Activated CD8-positive, alpha-beta T cell treated with anti-CD3 and anti-CD28 coated beads for 36 hours (primary cell): ENCODE data around the gene TVP23A. TPM values are rescaled to one million over a fixed set of nuclear protein-coding genes. Genes with fewer than 3 reads are reported as not detected.

Experiments
- ATAC-seq: fragments of 200-7000 bp; cut with Tn5 transposase; one replicate; pipeline ENCODE4 v1.10.0; 2021; ENCODE audit warnings: mild to moderate bottlenecking, moderate library complexity
- CTCF ChIA-PET: fragments of 350-600 bp; sonication (Branson Sonifier 250); formaldehyde crosslinking; loops from one replicate; lab custom pipeline; 2021; ENCODE audit warnings: antibody characterized with exemption; lab: Charles Lee
- POLR2A ChIA-PET: fragments of 350-600 bp; sonication (Branson Sonifier 250); formaldehyde crosslinking; loops from one replicate; lab custom pipeline; 2021; ENCODE audit warnings: antibody characterized with exemption; lab: Charles Lee
- DNase-seq: peaks from one replicate; pipeline ENCODE4 v3.0.0-alpha.2; 2020
- H3K27ac Mint-ChIP-seq: one replicate; pipeline ENCODE4 v1.8.0; 2021; ENCODE audit warnings: mild to moderate bottlenecking, mixed read lengths
- H3K27me3 Mint-ChIP-seq: one replicate; pipeline ENCODE4 v1.8.0; 2021; ENCODE audit warnings: mixed read lengths
- H3K36me3 Mint-ChIP-seq: one replicate; pipeline ENCODE4 v1.8.0; 2021; ENCODE audit warnings: low read depth, mixed read lengths
- H3K4me1 Mint-ChIP-seq: one replicate; pipeline ENCODE4 v1.8.0; 2021; ENCODE audit warnings: low read depth, mixed read lengths
- H3K4me3 Mint-ChIP-seq: one replicate; pipeline ENCODE4 v1.8.0; 2021; ENCODE audit warnings: mild to moderate bottlenecking, moderate library complexity, mixed read lengths
- H3K9me3 Mint-ChIP-seq: one replicate; pipeline ENCODE4 v1.8.0; 2021; ENCODE audit warnings: mixed read lengths
- intact Hi-C: fragments of 100-400 bp; cut with micrococcal nuclease; formaldehyde crosslinking; loops from one replicate; pipeline ENCODE4 v1.10.0; 2022
- total RNA-seq, 2 experiments: library from RNA; stranded (reverse); gene quantifications; one replicate each; pipeline ENCODE4 v1.2.3, GENCODE V29; 2021
- TF ChIP-seq, protein P1 (sequence below): fragments of 200-600 bp; IDR thresholded peaks from one replicate; pipeline ENCODE4 v1.8.0; 2022; ENCODE audit warnings: antibody characterized with exemption, mild to moderate bottlenecking

Gene TVP23A
- total RNA-seq, 2 experiments from 2014 or later: not detected

DNA sequence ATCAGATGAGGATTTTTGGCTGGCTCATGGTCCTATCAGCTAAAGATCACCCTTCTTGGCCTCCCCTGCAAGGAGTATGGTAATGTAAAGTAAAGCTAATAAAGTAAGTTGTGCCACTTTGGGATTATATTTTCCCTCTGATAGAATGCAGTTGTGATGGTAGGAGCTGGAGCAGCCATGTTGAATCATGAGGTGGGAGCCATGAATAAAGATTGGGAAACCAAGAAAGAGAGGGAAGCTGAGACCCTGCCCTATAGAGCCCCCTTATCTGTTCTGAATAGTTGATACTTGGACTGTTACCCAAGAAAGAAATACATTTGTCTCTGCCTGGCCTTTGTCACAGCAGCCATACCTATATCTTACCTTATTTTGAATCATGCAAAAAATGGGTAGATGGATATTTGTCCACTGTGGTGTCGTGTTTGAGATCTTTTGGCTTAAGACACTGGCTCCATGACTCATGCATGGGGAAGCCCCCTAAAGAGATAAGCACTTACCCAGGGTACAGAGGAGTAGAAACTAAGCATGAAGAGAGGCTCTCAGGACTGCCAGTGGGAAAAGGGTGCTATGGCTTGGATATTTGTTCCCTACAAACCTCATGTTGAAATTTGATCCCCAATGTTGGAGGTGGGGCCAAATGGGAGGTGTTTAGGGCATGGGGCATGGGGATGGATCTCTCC, 17.7 kb upstream of the TVP23A start:
- ATAC-seq (peak; percentile 64), DNase-seq (peak; percentile 8)
- Mint-ChIP-seq H3K27me3 (peaks cover 2% of the 10 kb centered on the region), H3K27ac (no peak overlapping the region), H3K9me3 (no peaks in the 10 kb centered on the region), H3K4me3 (no peak overlapping the region), H3K36me3 (no peaks in the 10 kb centered on the region), H3K4me1 (peaks cover 2% of the 10 kb centered on the region)
- intact Hi-C loops: no loop called here
- CTCF ChIA-PET: interaction anchor here (1.1 to 1.7 kb wide), 2 partner anchors 42 to 82 kb away, joined by 4 to 5 read pairs; no protein-coding TSS in a partner anchor
- TF ChIP-seq, protein P1, sequence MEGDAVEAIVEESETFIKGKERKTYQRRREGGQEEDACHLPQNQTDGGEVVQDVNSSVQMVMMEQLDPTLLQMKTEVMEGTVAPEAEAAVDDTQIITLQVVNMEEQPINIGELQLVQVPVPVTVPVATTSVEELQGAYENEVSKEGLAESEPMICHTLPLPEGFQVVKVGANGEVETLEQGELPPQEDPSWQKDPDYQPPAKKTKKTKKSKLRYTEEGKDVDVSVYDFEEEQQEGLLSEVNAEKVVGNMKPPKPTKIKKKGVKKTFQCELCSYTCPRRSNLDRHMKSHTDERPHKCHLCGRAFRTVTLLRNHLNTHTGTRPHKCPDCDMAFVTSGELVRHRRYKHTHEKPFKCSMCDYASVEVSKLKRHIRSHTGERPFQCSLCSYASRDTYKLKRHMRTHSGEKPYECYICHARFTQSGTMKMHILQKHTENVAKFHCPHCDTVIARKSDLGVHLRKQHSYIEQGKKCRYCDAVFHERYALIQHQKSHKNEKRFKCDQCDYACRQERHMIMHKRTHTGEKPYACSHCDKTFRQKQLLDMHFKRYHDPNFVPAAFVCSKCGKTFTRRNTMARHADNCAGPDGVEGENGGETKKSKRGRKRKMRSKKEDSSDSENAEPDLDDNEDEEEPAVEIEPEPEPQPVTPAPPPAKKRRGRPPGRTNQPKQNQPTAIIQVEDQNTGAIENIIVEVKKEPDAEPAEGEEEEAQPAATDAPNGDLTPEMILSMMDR: no peak
- POLR2A ChIA-PET: no interaction called here

DNA sequence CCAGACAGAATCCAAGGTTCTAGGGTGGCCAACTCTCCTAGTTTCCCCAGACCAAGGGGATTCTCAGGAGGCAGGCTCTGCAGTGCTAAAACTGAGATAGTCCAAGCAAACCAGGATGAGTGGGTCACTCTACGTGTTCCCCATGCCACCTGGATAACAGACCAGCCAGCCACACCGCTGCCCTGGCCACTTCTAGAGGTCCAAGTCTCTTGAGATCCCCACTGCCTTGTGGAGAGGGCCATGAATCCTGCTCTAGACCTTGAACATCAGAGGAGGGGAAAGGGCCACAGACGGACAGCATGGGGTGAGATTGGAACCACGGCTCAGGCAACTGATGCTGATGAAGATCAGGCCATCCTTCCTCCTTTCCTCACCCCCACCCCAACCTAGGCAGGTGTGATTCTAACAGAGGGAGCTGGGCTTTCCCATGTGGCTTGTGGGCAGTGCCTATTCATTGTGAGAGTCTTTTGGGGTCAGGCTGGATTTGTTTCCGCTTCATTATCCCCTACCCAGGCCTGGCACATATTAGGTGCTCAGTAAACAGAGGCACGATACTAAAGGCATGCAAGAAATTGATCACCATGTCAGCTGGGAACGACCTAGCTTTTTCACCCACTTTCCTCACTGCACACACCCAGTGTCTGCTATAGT, 16.8 kb upstream of the TVP23A start:
- POLR2A ChIA-PET: no interaction called here
- H3K36me3 Mint-ChIP-seq: no peaks in the 10 kb centered on the region
- H3K27ac Mint-ChIP-seq: no peak overlapping the region
- CTCF ChIA-PET: interaction anchor here (1.1 to 1.7 kb wide), 3 partner anchors 43 to 84 kb away, joined by 4 to 5 read pairs (median 5); no protein-coding TSS in a partner anchor
- no peak overlapping the region for H3K4me3 Mint-ChIP-seq
- peak; percentile 70 for DNase-seq
- intact Hi-C loops: no loop called here
- peak; percentile 83 for ATAC-seq
- peaks cover 2% of the 10 kb centered on the region for H3K4me1 Mint-ChIP-seq
- H3K9me3 Mint-ChIP-seq: no peaks in the 10 kb centered on the region
- H3K27me3 Mint-ChIP-seq: peaks cover 2% of the 10 kb centered on the region
- TF ChIP-seq, protein P1: no peak

DNA sequence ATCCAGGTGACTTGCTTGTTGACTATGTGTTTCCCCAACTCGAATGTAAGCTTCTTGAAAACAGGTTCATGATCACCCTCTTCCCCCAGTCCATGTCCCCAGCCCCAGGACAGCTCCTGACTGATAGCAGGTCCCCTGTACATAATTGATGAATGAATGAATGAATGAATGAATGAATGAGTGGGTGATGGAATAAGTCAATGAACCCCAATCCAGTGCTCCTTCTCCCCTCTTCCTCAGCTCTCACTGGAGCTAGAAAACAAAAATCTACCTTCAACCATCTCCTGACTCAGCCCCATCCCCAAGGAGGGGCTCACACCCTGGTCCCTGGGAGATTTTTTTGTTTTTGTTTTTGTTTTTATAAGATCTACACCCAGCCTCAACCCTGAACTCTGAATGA, 16.2 kb upstream of the TVP23A start:
- Mint-ChIP-seq H3K36me3 (no peaks in the 10 kb centered on the region), H3K9me3 (no peaks in the 10 kb centered on the region), H3K4me3 (no peak overlapping the region), H3K27ac (no peak overlapping the region), H3K27me3 (peaks cover 2% of the 10 kb centered on the region), H3K4me1 (peaks cover 2% of the 10 kb centered on the region)
- ATAC-seq (no peak), DNase-seq (no peak)
- intact Hi-C loops: no loop called here
- TF ChIP-seq, protein P1: no peak
- ChIA-PET POLR2A (no interaction called here), CTCF (interaction anchor here (1.5 kb wide), 1 partner anchor 84 kb away, joined by 5 read pairs; no protein-coding TSS in a partner anchor)

DNA sequence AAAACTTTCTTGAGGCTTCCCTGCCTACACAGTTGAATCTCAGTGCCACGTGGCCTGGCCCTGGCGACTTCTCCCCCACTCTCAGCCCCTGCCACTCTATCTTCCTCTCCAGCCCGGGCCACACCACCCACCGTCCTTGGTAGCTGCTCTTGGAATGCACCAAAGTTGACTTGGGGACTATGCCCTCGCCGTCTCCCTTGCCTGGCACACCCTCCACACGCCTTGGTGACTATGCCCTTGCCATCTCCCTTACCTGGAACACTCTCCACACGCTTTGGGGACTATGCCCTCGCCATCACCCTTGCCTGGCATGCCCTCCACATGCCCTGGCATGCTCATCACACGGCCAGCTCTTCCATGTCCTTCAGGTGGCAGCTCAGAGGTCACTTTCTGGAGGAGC, 15.5 kb upstream of the TVP23A start:
- H3K4me3 Mint-ChIP-seq: no peak overlapping the region
- TF ChIP-seq, protein P1: no peak
- POLR2A ChIA-PET: interaction anchor here (1.0 kb wide), 1 partner anchor 18 kb away, joined by 3 read pairs; no protein-coding TSS in a partner anchor
- no peak overlapping the region for H3K27ac Mint-ChIP-seq
- H3K4me1 Mint-ChIP-seq: peaks cover 2% of the 10 kb centered on the region
- no peaks in the 10 kb centered on the region for H3K36me3 Mint-ChIP-seq
- CTCF ChIA-PET: interaction anchor here (1.5 kb wide), 1 partner anchor 85 kb away, joined by 5 read pairs; no protein-coding TSS in a partner anchor
- DNase-seq: no peak
- intact Hi-C loops: no loop called here
- ATAC-seq: no peak
- H3K27me3 Mint-ChIP-seq: peaks cover 2% of the 10 kb centered on the region
- H3K9me3 Mint-ChIP-seq: no peaks in the 10 kb centered on the region

DNA sequence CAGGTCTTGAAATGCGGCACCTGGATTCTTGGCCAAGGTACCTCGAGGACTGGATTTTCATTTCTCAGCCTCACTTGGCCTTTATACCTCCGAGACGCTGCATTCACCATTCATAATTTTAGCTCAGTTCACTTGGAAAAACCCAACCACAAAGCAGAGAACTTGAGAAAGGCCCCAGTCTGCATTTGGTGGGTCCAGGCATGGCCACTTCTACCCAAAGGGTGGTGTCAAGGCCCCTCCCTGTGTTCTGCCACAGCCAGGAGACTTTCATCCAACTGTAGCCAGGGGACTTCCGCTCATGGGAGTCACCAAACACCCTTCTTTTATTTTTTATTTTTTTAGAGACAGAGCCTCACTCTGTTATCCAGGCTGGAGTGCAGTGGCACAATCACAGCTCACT, 14.7 kb upstream of the TVP23A start:
- H3K27ac Mint-ChIP-seq: no peak overlapping the region
- no peaks in the 10 kb centered on the region for H3K9me3 Mint-ChIP-seq
- H3K4me1 Mint-ChIP-seq: peaks cover 2% of the 10 kb centered on the region
- no peak overlapping the region for H3K4me3 Mint-ChIP-seq
- ChIA-PET CTCF (interaction anchor here (1.3 kb wide), 1 partner anchor 86 kb away, joined by 4 read pairs; no protein-coding TSS in a partner anchor), POLR2A (interaction anchor here (1.0 kb wide), 1 partner anchor 19 kb away, joined by 3 read pairs; no protein-coding TSS in a partner anchor)
- no peak for ATAC-seq
- TF ChIP-seq, protein P1: no peak
- intact Hi-C loops: no loop called here
- H3K27me3 Mint-ChIP-seq: peaks cover 2% of the 10 kb centered on the region
- DNase-seq: no peak
- no peaks in the 10 kb centered on the region for H3K36me3 Mint-ChIP-seq
